Pulmonary artery endothelial cell (primary cell): Measurements from ENCODE around the gene MXRA8. TPM values are rescaled to one million over a fixed set of nuclear protein-coding genes. Genes with fewer than 3 reads are reported as not detected.

ENCODE experiments used
- DNase-seq: peaks from one replicate; pipeline ENCODE4 v3.0.0-alpha.2; 2011; ENCODE audit warnings: low read depth, low spot score
- total RNA-seq: library from RNA; depleted of rRNA; stranded (reverse); fragments of >200 nt; gene quantifications from 2 replicates; pipeline ENCODE4 v1.2.3, GENCODE V29; 2014

MXRA8 gene
- total RNA-seq, 1 donor from 2014 or later = 0.99 TPM

DNA sequence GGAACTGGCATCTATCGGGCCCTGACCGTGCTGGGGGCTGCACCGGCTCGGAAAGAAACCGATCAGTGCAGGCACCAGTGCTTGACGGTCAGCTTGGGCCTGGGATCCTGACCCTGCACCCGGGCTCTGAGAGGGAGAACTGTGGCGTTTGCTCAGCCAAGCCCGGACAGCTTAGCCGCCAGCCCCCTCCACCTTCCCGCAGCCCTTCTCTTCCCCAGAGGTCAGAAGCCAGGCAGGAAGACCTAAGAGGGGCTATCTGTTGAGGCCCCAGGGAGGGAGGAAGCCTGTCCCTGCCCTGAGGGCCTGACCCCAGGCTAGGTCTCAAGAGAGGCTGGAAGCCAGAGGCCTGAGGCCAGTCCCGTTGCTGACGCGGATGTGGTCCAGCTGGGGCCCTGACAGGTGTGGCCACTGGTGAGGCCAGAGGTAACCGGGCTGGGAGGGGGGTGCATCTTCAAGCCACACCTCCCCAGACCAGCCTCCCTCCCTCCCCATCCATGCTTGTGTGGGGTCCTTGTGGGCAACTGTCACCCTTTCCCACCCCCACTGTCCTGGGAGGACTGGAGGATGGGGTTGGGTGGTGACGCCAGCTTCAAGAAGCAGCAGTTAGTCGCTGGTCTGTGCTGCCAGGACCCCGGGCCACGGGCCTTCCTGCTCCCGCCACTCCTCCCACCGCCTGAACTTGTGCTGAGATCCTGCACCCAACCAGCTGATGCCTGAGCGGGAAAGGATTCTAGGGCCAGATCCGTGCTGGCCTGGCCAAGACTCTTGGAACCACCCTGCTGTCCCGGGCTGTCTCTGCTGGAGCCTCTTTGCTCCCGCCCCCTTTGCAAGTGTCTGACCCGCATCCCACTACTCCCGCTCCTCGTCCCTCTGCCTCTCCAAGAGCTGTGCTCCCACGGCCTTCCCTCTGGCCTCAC, 6.6 kb downstream of the MXRA8 start:
- no peak for DNase-seq

- no peak for DNase-seq
Measured at GRCh38 chr1:1349256-1350012, 8.9 kb downstream of the MXRA8 start, which contains the start of gene DVL1. Gene DVL1 (minus strand): TSS chr1:1349418. CDS start chr1:1349065, 353 bp downstream.

- no peak for DNase-seq
Measured at GRCh38 chr1:1348420-1349255, 9.7 kb downstream of the MXRA8 start.

- DNase-seq = no peak
Measured at GRCh38 chr1:1347663-1348419, 10.5 kb downstream of the MXRA8 start.

DNA sequence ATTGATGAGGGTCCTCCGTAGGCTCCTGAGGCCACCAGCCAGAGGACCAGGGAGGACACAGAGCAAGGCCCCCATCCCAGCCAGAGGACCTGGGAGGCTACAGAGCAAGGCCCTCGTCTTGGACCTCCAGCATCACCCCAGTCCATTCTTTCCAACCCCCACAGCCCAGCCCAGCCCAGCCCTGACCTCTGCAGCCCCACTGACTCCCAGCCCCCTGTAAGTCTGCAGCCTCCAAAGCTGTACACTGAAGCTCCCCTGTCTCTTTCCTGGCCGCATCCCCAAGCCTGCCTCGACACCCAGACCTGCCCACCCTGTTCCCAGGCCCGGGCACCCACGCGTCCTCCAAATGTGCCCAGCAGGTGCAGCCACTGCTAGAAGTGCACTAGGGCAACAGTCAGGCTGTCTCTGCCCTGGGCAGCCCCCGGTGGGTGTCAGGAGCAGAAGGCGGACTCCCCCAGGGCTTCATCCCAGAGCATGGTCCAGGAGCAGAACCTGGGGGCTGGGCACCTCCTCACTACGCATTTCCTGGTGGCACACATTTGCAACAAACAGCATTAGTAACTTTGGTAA, 11.2 kb downstream of the MXRA8 start:
- DNase-seq = no peak

DNA sequence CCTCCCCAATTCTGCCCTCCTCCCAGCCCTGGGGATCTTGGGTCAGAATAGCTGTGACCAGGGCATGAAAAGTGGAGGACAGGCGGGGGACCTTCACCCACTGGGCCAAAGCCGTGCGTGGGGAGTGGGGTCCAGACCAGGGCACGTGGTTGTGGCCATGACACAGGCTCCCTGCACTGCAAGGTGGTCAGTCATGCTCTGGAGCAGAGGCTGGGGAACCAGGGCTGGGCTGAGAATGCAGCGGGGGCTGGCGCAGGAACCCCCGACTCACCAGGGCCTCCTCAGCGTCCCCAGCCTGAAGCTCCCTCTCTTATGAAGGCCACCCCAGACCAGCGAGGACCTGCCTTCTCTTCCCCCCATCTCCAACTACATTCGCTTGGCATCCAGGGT, 11.9 kb downstream of the MXRA8 start:
- no peak for DNase-seq

GRCh38 chr1:1345860-1346500, 12.4 kb downstream of the MXRA8 start:
- no peak for DNase-seq

DNA sequence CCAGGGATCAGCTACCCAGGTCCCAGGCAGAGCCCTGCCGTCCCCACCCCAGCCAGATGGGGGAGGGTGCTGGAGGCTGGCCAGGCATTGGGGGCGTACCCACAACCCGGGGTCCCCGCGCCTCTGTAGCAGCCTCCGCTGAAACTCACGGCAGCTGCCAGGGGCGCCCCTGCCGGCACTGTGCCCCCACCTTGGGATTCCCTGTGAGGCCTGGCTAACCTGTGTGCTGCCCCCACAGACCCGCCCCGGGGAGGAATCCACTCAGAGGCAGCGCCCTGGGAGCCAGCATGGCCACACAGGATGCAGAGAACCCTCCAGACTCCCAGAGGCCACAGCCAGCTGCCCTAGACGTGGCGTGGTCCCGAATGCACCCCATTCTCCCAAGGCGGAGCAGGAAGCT, 13.0 kb downstream of the MXRA8 start:
- DNase-seq = no peak

GRCh38 chr1:1344655-1345361, 13.5 kb downstream of the MXRA8 start:
- no peak for DNase-seq

- DNase-seq = no peak
Measured at GRCh38 chr1:1343811-1344421, 14.4 kb downstream of the MXRA8 start.

DNA sequence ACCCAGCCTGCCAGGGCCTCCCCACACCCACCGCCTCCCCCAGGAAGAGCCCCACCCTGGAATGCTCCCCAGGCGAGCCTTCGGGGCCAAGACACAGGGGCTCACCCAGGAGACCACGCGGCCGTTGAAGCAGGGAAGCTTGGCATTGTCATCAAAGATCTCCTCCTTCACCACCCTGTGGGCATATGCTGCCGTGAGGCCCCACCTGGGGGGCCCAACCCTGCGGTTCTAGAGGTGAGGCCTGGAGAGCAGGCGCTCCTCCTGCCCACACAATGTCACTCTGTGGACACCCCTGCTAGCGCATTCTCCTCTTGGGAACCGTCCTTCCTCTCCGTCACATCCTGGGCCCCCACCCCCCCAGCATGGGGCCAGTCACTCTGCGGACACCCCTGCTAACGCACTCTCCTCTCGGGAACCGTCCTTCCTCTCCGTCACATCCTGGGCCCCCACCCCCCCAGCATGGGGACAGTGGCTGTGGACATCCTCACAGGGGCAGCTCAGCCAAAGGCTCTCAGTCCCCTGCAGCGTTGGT, 15.7 kb downstream of the MXRA8 start:
- DNase-seq = no peak

DNA sequence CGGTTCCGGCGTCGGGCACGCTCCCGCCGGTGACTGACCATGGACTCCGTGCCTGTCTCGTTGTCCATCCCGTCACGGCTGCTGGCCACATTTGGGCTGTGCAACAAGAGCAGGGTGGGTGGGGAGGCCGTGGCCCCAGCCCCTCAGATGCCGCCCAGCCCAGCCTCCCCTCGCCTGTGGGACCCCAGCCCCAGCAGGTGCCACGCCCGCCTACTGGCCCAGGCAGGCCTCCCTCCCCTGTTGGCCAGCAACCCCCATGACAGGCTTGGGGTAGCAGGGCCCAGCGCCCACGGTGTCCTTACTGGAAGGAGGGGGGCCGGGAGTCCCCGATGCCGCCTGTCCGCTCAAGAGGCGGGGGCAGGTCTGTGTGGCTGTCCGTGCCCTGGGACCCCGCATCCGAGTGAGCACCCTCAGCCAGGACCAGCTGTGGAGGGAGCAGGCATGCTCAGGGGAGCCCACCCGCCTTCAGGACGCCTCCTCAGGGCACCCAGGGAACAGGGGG, 16.2 kb downstream of the MXRA8 start:
- DNase-seq = no peak

DNA sequence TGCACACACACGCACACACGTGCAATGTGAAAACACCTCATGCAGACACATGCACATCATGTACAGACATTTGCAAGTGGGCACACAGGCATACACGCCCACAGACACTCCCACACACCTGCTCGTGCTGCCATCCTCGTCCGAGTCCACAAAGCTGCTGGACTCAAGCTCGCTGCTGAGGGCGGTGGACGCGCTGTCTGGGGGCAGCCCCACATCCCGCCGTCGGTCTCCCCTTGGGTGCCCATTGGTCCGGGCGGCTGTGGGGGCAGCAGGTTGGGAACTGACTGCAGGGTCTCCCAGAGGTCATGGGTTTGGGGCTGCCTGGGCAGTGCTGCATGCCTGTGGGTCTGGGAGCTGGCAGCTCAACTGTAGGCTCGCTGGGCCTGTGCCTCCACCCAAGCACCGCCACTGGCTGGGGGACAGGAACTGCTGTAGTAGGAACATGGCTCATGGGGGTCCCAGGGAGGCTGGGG, 16.8 kb downstream of the MXRA8 start:
- no peak for DNase-seq

DNA sequence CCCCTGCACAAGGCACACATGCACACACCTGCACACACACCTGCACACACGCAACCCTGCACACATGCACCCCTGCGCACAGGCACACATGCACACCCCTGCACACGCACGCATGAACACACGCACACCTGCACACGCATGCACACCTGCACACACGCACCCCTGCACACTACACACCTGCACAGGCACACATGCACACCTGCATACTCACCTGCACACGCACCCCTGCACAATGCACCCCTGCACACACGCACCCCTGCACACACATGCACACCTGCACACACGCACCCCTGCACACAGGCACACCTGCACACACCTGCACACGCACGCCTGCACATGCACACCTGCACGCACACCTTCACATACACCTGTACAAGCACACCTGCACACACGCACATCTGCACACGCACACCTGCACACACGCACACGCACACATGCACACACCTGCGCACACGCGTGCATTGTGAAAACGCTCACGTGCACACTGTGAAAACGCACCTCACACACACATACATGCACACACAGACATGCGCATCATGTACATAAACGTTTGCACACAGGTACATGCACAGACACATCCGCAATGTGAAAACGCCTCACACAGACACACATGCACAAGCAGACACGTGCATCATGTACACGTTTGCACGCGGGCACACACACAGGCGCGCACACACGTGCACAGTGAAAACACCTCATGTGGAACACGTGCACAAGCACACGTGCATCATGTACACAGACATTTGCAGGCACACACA, 17.4 kb downstream of the MXRA8 start:
- no peak for DNase-seq

DNA sequence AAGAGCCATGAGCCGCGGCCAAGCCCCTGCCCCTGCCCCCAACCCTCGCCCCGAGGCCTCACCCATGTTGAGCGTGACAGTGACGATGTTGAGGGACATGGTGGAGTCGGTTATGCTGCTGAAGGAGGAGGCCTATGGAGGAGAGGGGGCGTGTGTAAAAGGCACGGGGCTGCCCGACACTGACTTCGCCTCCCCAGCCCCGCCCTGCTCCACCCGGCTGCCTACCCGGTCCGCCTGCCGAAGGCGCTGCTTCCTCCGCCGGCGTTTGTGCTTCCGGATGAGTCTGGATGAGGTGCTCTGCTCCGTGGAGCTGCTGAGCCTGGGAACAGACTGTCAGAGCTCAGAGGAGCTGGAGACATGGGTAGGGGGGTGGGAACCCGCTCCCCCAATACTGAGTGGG, 18.2 kb downstream of the MXRA8 start:
- no peak for DNase-seq

GRCh38 chr1:1338278-1338677, 20.1 kb downstream of the MXRA8 start:
- DNase-seq = no peak

DNA sequence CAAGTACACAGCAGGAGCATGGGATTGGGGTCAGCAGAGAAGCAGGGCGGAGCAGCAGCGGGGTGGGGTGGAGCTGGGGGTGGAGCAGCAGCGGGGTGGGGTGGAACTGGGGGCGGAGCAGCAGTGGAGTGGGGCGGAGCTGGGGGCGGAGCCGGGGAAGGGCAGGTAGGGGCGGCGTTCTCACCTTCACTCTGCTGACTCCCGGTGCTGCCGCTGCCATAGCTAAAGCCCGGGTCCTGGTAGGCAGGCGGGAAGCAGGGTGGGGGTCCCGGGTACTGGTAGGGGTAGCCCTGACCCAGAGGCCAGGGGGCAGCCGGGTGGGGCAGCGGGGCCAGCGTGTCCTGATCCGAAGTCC, 20.6 kb downstream of the MXRA8 start:
- DNase-seq = no peak
